ENCODE data around the gene KRR1.
"Not testable (repeated sequence)": the region's sequence is repeated elsewhere in the genome, so short reads cannot be mapped to it uniquely, and the experiment has no call there.

KRR1 gene

DNA sequence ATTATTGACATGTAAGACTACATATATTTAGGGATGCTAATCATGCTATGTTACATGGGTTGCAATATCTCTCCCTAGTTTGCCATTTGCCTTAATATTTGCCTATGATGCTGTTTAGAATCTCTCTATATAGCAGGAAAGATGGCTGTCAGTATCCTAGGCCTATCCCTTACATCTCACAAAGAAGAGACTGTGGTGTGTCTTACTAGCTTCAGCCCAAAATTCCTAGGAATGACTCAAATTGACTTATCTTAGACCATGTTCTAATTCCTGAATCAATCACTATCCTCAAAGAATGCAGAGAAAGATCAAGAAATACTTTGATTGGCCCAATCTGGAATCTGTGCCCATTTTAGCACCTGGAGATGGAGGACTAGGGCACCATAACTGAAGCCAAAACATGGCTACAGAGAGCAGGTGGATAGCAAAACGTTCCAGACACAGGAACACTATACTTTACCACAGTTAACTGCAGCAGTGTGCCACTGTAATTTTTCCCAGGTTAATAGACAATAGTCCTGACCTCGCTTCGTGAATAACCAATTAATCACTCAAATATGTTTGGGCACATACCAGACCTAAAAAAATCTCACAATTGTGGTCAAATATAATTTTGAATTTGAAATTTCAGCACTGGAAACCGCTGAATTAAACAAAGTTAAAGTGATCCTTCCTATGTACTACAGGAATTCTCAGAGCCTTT lies 63.6 kb downstream of the KRR1 start:
- Histone ChIP-seq H3K36me3 (ENCODE audit: low read depth) (no peaks in the 10 kb centered on the region), H3K27me3 (ENCODE audit: insufficient read depth, poor library complexity, severe bottlenecking) (no peaks in the 10 kb centered on the region), H3K9me3 (ENCODE audit: severe bottlenecking) (no peaks in the 10 kb centered on the region), H3K27ac (ENCODE audit: poor library complexity, severe bottlenecking) (peak overlapping the region; percentile 30), H3K4me3 (ENCODE audit: severe bottlenecking) (no peak overlapping the region), H3K4me1 (ENCODE audit: insufficient read depth, poor library complexity, severe bottlenecking) (peaks cover 23% of the 10 kb centered on the region)
- TF ChIP-seq, protein P1, sequence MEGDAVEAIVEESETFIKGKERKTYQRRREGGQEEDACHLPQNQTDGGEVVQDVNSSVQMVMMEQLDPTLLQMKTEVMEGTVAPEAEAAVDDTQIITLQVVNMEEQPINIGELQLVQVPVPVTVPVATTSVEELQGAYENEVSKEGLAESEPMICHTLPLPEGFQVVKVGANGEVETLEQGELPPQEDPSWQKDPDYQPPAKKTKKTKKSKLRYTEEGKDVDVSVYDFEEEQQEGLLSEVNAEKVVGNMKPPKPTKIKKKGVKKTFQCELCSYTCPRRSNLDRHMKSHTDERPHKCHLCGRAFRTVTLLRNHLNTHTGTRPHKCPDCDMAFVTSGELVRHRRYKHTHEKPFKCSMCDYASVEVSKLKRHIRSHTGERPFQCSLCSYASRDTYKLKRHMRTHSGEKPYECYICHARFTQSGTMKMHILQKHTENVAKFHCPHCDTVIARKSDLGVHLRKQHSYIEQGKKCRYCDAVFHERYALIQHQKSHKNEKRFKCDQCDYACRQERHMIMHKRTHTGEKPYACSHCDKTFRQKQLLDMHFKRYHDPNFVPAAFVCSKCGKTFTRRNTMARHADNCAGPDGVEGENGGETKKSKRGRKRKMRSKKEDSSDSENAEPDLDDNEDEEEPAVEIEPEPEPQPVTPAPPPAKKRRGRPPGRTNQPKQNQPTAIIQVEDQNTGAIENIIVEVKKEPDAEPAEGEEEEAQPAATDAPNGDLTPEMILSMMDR (IDR thresholded peaks at IDR 0.05; ENCODE audit: poor library complexity, severe bottlenecking) = no peak
- ATAC-seq (ENCODE audit: low read depth) (peak; percentile 62), DNase-seq (ENCODE audit: low spot score) (no peak)

DNA sequence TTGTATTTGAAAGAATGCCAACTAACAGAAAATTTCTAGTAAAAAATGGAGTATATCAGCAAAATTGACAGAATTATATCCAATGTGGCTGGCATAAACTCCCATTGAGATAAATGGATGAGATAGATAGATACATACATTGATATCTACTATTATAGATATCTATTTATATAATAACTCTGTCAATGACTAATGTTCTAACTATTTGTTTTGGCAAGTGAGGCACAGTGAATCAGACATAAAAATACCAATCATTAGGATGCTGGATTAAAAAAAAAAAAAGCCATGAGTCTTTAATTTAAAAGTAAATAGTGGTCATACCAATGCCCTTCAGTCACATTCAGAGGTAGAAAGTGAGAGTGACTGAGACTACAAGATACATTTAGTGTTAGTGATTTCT lies 64.6 kb downstream of the KRR1 start:
- Histone ChIP-seq H3K27me3 (ENCODE audit: insufficient read depth, poor library complexity, severe bottlenecking) (no peaks in the 10 kb centered on the region), H3K36me3 (ENCODE audit: low read depth) (no peaks in the 10 kb centered on the region), H3K4me3 (ENCODE audit: severe bottlenecking) (no peak overlapping the region), H3K9me3 (ENCODE audit: severe bottlenecking) (no peaks in the 10 kb centered on the region), H3K4me1 (ENCODE audit: insufficient read depth, poor library complexity, severe bottlenecking) (peaks cover 23% of the 10 kb centered on the region), H3K27ac (ENCODE audit: poor library complexity, severe bottlenecking) (peak overlapping the region; percentile 30)
- TF ChIP-seq, protein P1 (IDR thresholded peaks at IDR 0.05; ENCODE audit: poor library complexity, severe bottlenecking) = no peak
- DNase-seq (ENCODE audit: low spot score) = no peak
- ATAC-seq (ENCODE audit: low read depth) = peak; percentile 76

DNA sequence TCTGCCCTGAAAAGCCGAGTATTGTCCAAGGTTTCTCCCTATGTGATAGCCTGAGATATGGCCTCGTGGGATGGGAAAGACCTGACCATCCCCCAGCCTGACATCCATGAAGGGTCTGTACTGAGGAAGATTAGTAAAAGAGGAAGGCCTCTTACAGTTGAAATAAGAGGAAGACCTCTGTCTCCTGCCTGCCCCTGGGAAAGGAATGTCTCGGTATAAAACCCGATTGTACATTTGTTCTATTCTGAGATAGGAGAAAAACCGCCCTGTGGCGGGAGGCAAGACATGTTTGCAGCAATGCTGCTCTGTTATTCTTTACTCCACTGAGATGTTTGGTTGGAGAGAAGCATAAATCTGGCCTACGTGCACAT lies 66.3 kb downstream of the KRR1 start:
- H3K4me1 ChIP-seq (ENCODE audit: insufficient read depth, poor library complexity, severe bottlenecking) = peaks cover 23% of the 10 kb centered on the region
- not testable (repeated sequence) for ATAC-seq (ENCODE audit: low read depth); H3K36me3 ChIP-seq (ENCODE audit: low read depth); H3K27ac ChIP-seq (ENCODE audit: poor library complexity, severe bottlenecking); H3K9me3 ChIP-seq (ENCODE audit: severe bottlenecking); H3K27me3 ChIP-seq (ENCODE audit: insufficient read depth, poor library complexity, severe bottlenecking); DNase-seq (ENCODE audit: low spot score); H3K4me3 ChIP-seq (ENCODE audit: severe bottlenecking)

DNA sequence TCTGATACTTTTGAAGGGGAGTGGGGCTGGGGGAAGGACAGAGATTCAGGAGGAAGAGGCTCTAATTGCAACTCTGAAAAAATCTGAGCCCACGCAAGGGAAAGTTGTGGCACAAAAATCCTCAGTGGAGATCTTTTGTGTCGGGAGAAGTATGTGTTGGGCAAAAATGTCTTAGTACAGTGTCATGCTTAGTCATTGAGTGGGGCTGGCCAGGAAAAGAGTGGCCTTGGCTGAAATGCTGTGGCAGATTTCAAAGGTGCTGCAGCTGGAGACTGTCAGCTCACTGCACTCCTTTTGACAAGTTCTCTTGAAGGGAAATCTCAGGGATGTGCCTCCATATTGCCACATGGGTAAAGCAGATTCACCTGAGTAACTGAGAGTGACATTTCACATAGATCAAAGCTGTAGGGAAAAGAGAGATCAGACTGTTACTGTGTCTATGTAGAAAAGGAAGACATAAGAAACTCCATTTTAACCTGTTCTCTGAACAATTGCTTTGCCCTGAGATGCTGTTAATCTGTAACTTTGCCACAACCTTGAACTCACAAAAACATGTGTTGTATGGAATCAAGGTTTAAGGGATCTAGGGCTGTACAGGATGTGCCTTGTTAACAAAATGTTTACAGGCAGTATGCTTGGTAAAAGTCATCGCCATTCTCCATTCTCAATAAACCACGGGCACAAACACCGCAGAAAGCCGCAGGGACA lies 66.8 kb downstream of the KRR1 start:
- Histone ChIP-seq H3K27me3 (ENCODE audit: insufficient read depth, poor library complexity, severe bottlenecking) (no peaks in the 10 kb centered on the region), H3K9me3 (ENCODE audit: severe bottlenecking) (no peaks in the 10 kb centered on the region), H3K4me3 (ENCODE audit: severe bottlenecking) (no peak overlapping the region), H3K36me3 (ENCODE audit: low read depth) (no peaks in the 10 kb centered on the region), H3K4me1 (ENCODE audit: insufficient read depth, poor library complexity, severe bottlenecking) (peaks cover 23% of the 10 kb centered on the region), H3K27ac (ENCODE audit: poor library complexity, severe bottlenecking) (no peak overlapping the region)
- ATAC-seq (ENCODE audit: low read depth) (peak; percentile 53; the same call in 2 of the 3 replicates), DNase-seq (ENCODE audit: low spot score) (no peak)
- TF ChIP-seq, protein P1 (IDR thresholded peaks at IDR 0.05; ENCODE audit: poor library complexity, severe bottlenecking) = no peak

DNA sequence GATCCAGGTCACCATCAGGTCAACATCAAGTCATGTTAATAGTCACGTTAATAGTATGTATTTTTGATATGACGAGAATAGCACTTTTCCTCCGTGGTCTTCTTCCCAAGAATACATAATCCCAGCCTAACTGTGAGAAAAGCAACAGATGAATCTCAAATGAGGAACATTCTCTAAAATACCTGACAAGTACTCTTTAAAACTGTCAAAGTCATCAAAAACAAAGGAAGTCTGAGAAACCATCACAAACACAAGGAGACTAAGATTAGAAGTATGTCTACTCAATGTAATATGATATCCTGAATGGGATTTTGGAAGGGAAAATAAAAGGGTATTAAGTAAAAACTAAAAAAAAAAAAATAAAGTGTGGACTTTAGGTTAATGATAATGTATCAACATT lies 67.7 kb downstream of the KRR1 start:
- TF ChIP-seq, protein P1 (IDR thresholded peaks at IDR 0.05; ENCODE audit: poor library complexity, severe bottlenecking) = no peak
- Histone ChIP-seq H3K27me3 (ENCODE audit: insufficient read depth, poor library complexity, severe bottlenecking) (no peaks in the 10 kb centered on the region), H3K4me3 (ENCODE audit: severe bottlenecking) (no peak overlapping the region), H3K9me3 (ENCODE audit: severe bottlenecking) (no peaks in the 10 kb centered on the region), H3K4me1 (ENCODE audit: insufficient read depth, poor library complexity, severe bottlenecking) (peaks cover 23% of the 10 kb centered on the region), H3K36me3 (ENCODE audit: low read depth) (no peaks in the 10 kb centered on the region), H3K27ac (ENCODE audit: poor library complexity, severe bottlenecking) (no peak overlapping the region)
- DNase-seq (ENCODE audit: low spot score) (no peak), ATAC-seq (ENCODE audit: low read depth) (no peak)

DNA sequence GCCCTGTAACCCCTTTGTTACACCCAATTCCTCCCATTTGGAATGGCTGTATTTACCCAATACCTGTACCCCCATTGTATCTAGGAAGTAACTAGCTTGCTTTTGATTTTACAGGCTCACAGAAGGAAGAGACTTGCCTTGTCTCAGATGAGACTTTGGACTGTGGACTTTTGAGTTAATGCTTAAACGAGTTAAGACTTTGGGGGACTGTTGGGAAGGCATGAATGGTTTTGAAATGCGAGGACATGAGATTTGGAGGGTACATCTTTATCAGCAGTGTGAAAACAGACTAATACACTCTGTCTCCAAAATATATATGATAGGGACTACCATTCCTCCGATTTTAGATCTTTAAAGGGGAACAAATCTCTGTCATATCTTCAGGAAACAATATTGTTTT lies 69.0 kb downstream of the KRR1 start:
- H3K27me3 ChIP-seq (ENCODE audit: insufficient read depth, poor library complexity, severe bottlenecking); ATAC-seq (ENCODE audit: low read depth); H3K9me3 ChIP-seq (ENCODE audit: severe bottlenecking); H3K4me3 ChIP-seq (ENCODE audit: severe bottlenecking); H3K27ac ChIP-seq (ENCODE audit: poor library complexity, severe bottlenecking); DNase-seq (ENCODE audit: low spot score); H3K36me3 ChIP-seq (ENCODE audit: low read depth): not testable (repeated sequence)
- H3K4me1 ChIP-seq (ENCODE audit: insufficient read depth, poor library complexity, severe bottlenecking) = peaks cover 11% of the 10 kb centered on the region

DNA sequence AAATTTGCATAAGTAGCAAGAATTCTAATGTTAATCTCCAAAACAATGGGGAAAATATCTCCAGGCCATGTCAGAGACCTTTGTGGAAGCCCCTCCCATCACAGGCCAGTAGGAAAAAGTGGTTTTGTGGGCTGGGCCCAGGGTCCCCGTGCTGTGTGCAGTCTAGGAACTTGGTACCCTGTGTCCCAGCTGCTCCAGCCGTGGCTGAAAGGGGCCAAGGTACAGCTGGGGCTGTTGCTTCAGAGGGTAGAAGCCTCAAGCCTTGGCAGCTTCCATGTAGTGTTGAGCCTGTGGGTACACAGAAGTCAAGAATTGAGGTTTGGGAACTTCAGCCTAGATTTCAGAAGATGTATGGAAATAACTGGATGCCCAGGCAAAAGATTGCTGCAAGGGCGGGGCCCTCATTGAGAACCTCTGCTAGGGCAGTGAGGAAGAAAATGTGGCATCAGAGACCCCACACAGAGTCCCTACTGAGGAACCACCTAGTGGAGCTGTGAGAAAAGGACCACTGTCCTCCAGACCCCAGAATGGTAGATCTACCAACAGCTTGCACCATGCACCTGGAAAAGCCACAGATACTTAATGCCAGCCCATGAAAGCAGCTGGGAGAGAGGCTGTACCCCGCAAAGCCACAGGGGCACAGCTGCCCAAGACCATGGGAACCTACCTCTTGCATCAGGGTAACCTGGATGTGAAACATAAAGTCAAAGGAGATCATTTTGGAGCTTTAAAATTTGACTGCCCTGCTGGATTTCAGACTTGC lies 69.5 kb downstream of the KRR1 start:
- not testable (repeated sequence) for DNase-seq (ENCODE audit: low spot score); ATAC-seq (ENCODE audit: low read depth)

More for the DNA sequence above, 69.5 kb downstream of the KRR1 start:
- not testable (repeated sequence) for H3K4me1 ChIP-seq (ENCODE audit: insufficient read depth, poor library complexity, severe bottlenecking); H3K27ac ChIP-seq (ENCODE audit: poor library complexity, severe bottlenecking); H3K9me3 ChIP-seq (ENCODE audit: severe bottlenecking); H3K4me3 ChIP-seq (ENCODE audit: severe bottlenecking); H3K27me3 ChIP-seq (ENCODE audit: insufficient read depth, poor library complexity, severe bottlenecking); H3K36me3 ChIP-seq (ENCODE audit: low read depth)

Measured in RWPE2 (cell line).